Testis (tissue), 2 donors: ENCODE data around the gene PTPRG.

ENCODE experiments used
- POLR2A ChIP-seq: fragments of 450-650 bp; IDR thresholded peaks from one replicate; pipeline ENCODE4 v1.6.1; 2017; ENCODE audit warnings: antibody characterized with exemption, mild to moderate bottlenecking, moderate library complexity
- TF ChIP-seq, protein P1 (sequence below), 3 experiments: fragments of 450-650 bp in 2 of 3; fragments of 200-600 bp in 1 of 3; sonication (generic) in 1 of 3; IDR thresholded peaks; one replicate each; pipeline ENCODE4 v1.5.1; 2016 to 2019; ENCODE audit warnings: antibody characterized with exemption in 3 of 3, mild to moderate bottlenecking in 2 of 3, moderate library complexity in 1 of 3

DNA sequence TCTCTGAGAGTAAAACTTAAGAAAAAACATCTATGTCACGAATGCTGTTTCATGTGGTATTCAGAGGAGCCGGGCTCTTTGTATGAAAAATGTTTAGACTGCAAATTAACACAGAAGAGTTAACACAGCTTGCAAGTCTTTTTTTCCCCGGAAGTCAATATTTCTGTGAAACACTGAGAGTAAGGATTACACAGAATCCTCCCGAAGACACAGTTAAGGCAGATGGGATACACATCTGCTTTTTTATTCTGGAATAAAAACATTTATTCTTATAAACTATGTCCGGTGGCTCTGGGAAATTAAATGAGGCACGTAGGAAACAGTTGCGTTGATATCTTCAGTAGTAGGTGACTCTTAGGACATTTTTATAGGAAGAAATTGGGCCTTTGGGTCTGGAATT lies 180.6 kb downstream of the PTPRG start:
- TF ChIP-seq, protein P1, sequence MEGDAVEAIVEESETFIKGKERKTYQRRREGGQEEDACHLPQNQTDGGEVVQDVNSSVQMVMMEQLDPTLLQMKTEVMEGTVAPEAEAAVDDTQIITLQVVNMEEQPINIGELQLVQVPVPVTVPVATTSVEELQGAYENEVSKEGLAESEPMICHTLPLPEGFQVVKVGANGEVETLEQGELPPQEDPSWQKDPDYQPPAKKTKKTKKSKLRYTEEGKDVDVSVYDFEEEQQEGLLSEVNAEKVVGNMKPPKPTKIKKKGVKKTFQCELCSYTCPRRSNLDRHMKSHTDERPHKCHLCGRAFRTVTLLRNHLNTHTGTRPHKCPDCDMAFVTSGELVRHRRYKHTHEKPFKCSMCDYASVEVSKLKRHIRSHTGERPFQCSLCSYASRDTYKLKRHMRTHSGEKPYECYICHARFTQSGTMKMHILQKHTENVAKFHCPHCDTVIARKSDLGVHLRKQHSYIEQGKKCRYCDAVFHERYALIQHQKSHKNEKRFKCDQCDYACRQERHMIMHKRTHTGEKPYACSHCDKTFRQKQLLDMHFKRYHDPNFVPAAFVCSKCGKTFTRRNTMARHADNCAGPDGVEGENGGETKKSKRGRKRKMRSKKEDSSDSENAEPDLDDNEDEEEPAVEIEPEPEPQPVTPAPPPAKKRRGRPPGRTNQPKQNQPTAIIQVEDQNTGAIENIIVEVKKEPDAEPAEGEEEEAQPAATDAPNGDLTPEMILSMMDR (IDR thresholded peaks at IDR 0.05) = no peak
- no peak for TF ChIP-seq POLR2A
